ENCODE results near the gene NKD1.

The NKD1 gene

GRCh38 chr16:50613281-50613963 lies 65.2 kb downstream of the NKD1 start:
- DNase-seq (ENCODE audit: low read depth), result no peak

GRCh38 chr16:50613964-50614474 lies 65.8 kb downstream of the NKD1 start:
- DNase-seq (ENCODE audit: low read depth), result no peak

GRCh38 chr16:50614955-50615724 lies 66.9 kb downstream of the NKD1 start:
- DNase-seq (ENCODE audit: low read depth), result no peak

GRCh38 chr16:50615891-50616290 lies 67.7 kb downstream of the NKD1 start:
- peak; percentile 29 for DNase-seq (ENCODE audit: low read depth)

DNA sequence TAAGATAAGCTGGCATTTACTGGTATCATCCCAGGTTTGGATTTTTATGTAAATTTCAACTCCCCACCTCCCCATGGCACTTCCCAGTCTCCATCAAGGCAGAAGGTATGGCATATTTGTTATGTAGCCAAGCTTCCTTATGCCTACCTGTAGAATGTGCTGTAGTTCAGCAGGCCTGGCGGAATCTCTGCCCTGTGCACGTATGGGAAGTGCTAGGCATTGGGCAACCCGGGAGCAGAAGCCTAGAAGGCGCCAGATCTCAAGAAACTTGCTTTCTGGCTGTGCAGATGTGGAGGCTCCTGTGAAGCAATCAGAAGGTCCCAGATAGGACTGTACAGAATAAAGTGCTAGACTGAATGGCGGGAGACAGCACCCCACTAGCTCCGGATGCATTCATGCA lies 68.2 kb downstream of the NKD1 start:
- DNase-seq (ENCODE audit: low read depth), result peak; percentile 27

GRCh38 chr16:50616883-50617645 lies 68.9 kb downstream of the NKD1 start:
- no peak for DNase-seq (ENCODE audit: low read depth)

GRCh38 chr16:50617646-50618184 lies 69.5 kb downstream of the NKD1 start:
- no peak for DNase-seq (ENCODE audit: low read depth)

- no peak for DNase-seq (ENCODE audit: low read depth)
Measured at GRCh38 chr16:50618238-50618918, 70.2 kb downstream of the NKD1 start.

DNA sequence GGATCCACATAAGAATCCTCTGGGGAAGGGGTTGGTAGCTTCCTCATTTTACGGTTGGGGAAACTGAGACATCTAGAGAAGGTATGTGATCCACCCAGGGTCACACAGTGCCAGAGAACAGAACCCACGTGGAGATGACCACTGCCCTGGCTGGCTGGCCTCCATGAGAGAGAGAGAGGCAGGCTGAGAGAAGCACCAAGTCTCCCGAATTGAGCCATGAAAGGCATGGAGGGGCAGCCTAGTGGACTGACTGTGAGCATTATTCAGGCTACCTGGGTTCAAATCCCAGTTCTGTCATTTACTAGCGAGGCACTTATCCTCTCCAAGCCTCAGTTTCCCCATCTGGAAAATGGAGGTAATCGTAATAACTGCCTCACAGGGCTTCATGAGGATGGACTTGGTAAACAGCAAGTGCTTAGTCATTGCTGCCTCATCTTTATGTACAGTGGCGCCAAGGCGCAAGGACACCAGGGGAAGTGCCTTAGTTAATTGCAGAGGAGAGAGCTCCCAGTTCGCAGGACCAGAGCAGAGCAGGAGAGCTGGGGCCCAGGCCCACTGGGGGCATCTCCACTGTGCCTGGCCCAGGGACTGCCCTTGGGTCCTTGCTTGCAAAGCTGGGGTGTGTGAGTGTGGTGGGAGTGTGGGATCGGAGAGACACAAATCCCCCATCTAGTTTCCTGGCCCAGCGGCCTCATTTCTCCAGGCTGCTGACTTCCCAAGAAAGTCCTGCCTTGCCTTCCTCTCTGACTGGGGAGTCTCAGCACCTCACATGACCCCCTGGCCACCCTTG lies 71.7 kb downstream of the NKD1 start:
- no peak for DNase-seq (ENCODE audit: low read depth)

GRCh38 chr16:50620646-50621451 lies 72.7 kb downstream of the NKD1 start:
- no peak for DNase-seq (ENCODE audit: low read depth)

DNA sequence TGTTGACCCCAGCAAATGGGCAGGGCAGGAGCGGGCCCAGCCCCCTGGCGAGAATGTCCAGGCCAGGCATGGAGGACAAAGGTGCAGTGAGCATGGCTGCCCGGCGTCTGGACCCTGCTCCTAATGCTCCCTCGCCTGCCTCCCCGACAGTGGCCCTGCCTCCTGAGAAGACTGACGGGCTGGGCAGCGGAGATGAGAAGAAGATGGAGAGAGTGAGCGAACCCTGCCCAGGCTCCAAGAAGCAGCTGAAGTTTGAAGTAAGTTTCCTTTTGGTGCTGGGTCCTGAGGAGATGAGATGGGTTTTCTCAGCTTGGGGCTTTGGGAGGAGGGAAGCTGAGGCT lies 73.2 kb downstream of the NKD1 start:
- DNase-seq (ENCODE audit: low read depth), result no peak

- DNase-seq (ENCODE audit: low read depth), result no peak
Measured at GRCh38 chr16:50622029-50622428, 73.8 kb downstream of the NKD1 start.

GRCh38 chr16:50622643-50623369 lies 74.6 kb downstream of the NKD1 start:
- no peak for DNase-seq (ENCODE audit: low read depth)

DNA sequence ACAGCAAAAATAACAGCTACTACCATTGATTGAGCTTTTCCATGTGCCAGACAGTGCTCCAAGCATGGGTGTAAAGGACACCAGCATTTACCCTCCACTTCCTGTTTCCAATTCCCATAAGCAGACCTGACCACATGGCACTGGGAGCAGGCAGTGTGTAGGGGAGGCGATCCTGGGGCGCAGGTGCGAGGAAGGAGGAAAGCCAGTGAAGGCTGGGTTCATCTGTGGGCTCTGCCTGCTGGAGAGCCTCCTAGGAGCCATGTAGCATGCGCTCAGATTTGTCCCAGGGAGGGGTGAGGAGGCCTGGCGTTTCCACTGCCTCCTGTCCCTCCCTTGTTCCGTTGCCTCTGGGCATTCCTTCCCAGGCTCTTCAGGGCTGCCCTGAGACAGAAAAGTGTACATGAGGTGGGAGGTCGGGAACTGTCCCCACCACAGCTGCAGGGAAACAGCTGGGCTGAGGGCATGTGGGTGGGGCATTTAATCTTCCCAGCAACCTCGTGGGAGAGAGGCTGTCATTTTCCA lies 76.3 kb downstream of the NKD1 start:
- no peak for DNase-seq (ENCODE audit: low read depth)

DNA sequence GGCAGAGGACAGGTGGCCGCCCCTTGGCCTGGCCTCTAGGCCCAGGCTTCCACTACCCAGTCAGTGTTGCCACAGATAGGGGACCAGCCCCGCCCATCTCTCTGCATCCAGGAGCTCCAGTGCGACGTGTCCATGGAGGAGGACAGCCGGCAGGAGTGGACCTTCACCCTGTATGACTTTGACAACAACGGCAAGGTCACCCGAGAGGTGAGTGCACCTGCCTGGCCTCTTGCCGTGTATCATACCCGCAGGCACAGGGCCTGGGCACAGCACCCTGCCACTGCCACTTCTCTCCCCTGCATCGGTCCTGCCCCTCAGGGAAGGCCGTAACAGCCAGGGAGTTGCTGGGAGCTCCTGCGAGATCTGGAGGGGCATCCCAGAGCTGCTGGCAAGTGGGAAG lies 77.2 kb downstream of the NKD1 start:
- DNase-seq (ENCODE audit: low read depth), result no peak

- no peak for DNase-seq (ENCODE audit: low read depth)
Measured at GRCh38 chr16:50626868-50627267, 78.7 kb downstream of the NKD1 start.

- no peak for DNase-seq (ENCODE audit: low read depth)
Measured at GRCh38 chr16:50627419-50627818, 79.2 kb downstream of the NKD1 start.

DNA sequence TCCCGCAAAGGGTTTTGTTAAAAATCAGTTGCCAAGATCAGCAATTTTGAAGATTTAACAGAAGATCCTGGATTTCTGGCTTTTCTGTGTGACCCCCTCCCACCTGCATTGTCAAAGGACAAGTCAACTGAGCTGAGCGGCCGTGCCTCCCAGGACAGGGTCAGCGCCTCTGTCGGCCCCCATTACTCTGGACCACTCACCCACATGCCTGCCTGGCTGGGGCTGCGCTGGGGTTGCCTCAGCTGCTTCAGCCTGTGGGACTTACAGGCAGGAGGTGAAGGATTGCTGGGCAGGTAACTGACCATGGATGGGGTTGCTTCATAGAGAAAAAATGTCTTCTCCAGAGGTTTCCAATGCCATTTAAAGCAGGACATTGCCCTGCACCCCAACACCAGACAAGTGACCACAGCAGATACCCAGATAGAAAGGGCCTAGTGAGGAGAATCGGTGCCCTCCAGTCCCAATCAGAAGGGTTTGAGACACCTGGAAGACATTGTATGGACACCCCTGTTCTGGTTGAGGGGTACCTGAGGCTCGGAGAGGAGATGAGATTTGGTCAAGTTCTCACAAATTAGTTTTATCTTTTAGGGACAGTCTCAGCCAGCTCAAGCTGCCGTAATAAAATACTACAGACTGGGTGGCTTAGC lies 80.1 kb downstream of the NKD1 start:
- DNase-seq (ENCODE audit: low read depth), result no peak

DNA sequence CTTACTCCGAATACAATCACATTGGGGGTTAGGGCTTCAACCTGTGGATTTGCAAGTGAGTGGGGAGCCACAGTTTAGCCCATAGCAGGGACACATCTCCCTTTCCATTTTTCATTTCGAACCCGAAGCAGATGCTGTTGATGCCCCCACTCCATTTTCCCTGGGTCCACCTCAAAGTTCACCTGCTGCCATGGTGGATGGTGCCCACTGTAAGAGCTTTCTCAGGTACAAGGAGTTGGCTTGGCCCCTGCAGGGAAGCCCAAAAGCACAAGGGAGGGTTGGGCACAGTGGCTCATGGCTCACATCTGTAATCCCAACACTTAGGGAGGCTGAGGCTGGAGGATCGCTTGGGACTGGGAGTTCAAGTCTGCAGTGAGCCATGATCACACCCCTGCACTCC lies 81.1 kb downstream of the NKD1 start:
- DNase-seq (ENCODE audit: low read depth), result no peak

Measured in amniotic epithelial cell (primary cell).